HL-60 (cell line): ENCODE results near the gene POLR2H.

ENCODE experiments used
- DNase-seq, 2 experiments: peaks; one replicate each; pipeline ENCODE4 v3.0.0-alpha.2; 2010 to 2020; ENCODE audit warnings: low read depth in 1 of 2, low spot score in 1 of 2
- H3K27ac ChIP-seq: fragments of 250-450 bp; sonication (Bioruptor Pico); replicated peaks from 2 replicates; pipeline ENCODE4 v1.5.1; 2020; ENCODE audit warnings: mild to moderate bottlenecking, moderate library complexity
- H3K27me3 ChIP-seq: fragments of 250-450 bp; sonication (Bioruptor Pico); 2 replicates; pipeline ENCODE4 v1.5.1; 2021; ENCODE audit warnings: mild to moderate bottlenecking, moderate library complexity; ENCODE audit not compliant: insufficient read depth, poor library complexity, severe bottlenecking
- H3K4me3 ChIP-seq: replicated peaks from 2 replicates; pipeline ENCODE4 v1.5.1; 2011; ENCODE audit warnings: mild to moderate bottlenecking, control low read depth, low read length; ENCODE audit not compliant: insufficient read depth
- CTCF ChIP-seq: IDR thresholded peaks from one replicate; pipeline ENCODE4 v1.5.1; 2011; ENCODE audit warnings: low read length, control low read depth, inconsistent platforms; ENCODE audit not compliant: insufficient read depth
- GABPA ChIP-seq: IDR thresholded peaks from 2 replicates; pipeline ENCODE4 v1.6.1; 2012; ENCODE audit warnings: low read depth
- POLR2AphosphoS5 ChIP-seq: IDR thresholded peaks from 2 replicates; pipeline ENCODE4 v1.6.1; 2012; ENCODE audit warnings: low read depth
- REST ChIP-seq: IDR thresholded peaks from 2 replicates; pipeline ENCODE4 v1.6.1; 2012; ENCODE audit warnings: low read depth; ENCODE audit not compliant: insufficient replicate concordance
- SPI1 ChIP-seq: IDR thresholded peaks from 2 replicates; pipeline ENCODE4 v1.6.1; 2012; ENCODE audit warnings: low read depth, mild to moderate bottlenecking, borderline replicate concordance

Gene POLR2H

GRCh38 chr3:184334470-184335158 lies 26.9 kb upstream of the POLR2H start:
- Histone ChIP-seq H3K27me3 (no peaks in the 10 kb centered on the region), H3K27ac (no peak overlapping the region), H3K4me3 (no peak overlapping the region)
- no peak for DNase-seq
- TF ChIP-seq POLR2AphosphoS5 (no peak; the same call in 1 of the 2 replicates), CTCF (no peak), REST (no peak), SPI1 (no peak), GABPA (no peak)

DNA sequence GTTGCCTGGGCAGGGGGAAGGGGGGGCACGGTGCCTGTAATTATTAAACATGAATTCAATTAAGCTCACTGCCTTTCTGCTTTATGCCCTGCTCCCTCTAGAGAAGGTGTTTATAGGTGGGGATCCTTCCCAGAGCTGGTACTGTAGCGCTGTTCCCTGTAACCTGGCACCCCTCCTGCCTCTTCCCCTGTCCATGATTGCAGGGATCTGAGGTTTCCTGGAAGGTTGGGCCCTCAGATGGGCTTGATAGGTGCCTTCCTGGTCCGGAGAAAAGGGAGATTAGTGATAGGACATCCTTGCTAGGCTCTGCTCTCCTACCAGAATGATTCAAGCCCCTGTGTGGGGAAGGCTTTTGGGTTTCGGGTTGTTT lies 26.2 kb upstream of the POLR2H start:
- H3K27ac ChIP-seq = peak overlapping the region; percentile 0; the same call in 1 of the 2 replicates
- DNase-seq = no peak
- no peaks in the 10 kb centered on the region for H3K27me3 ChIP-seq
- H3K4me3 ChIP-seq = peak overlapping the region; percentile 47; the same call in 1 of the 2 replicates
- no peak for TF ChIP-seq GABPA
- TF ChIP-seq CTCF = no peak
- no peak for TF ChIP-seq SPI1
- TF ChIP-seq REST = no peak
- TF ChIP-seq POLR2AphosphoS5 = no peak; the same call in 1 of the 2 replicates

DNA sequence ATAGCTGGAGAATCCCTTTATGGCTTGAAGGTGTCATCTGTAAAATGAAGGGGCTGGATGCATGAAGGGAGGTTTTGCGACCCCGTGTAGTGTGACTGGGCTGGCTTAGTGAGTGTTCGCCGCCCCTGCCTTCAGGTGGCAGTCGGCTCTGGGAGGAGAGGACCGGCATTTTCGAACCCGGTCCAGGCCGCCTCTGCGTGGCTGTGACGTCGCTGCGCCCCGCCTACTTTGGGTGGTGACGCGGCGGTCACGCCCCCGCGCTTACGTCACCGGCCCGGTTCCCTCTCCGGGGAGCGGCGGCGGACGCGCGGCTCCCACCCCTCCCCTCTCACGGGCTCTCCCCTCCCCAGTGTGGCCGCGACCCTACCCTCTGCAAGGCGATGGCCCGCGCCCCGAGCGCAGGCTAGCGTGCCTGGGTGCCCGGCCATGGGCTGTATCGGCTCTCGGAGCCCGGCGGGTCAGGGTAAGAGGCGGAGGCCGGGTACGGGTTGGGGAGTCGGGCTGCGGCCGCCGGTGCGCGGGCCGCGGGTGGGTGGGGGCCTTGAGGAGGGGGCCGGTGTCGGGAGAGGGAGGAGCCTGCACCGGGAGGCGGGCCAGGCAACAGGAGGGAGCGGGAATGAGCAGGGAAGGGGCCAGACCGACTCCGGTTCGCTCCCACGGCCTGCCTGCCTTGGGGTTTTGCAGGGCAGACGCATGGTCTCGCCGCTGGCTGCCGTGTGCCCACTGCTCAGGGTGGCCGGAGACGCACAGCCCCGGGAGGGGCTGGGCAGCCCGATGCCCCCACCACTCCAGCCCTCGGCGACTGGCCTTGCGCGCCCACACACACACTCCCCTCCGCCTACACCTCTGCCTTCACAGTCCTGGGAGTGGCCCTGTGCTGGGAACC lies 25.6 kb upstream of the POLR2H start:
- peak in 1 of 2 experiments; percentile 70 for DNase-seq
- TF ChIP-seq REST (no peak), CTCF (no peak), SPI1 (no peak), GABPA (no peak), POLR2AphosphoS5 (no peak; the same call in none of the 2 replicates)
- Histone ChIP-seq H3K4me3 (peak overlapping the region; percentile 47), H3K27me3 (no peaks in the 10 kb centered on the region), H3K27ac (peak overlapping the region; percentile 0)
